Dendritic cell treated with granulocyte-macrophage colony-stimulating factor and Interleukin-4, amounts not matched to agents 40 ng/mL and 50 ng/mL, for 4 days (primary cell): ENCODE data around the gene LPCAT2.

ENCODE experiments used
- H3K27ac Mint-ChIP-seq: one replicate; pipeline ENCODE4 v1.8.0; 2022; ENCODE audit warnings: mild to moderate bottlenecking, mixed read lengths
- H3K27me3 Mint-ChIP-seq: one replicate; pipeline ENCODE4 v1.8.0; 2022; ENCODE audit warnings: mild to moderate bottlenecking, mixed read lengths
- H3K36me3 Mint-ChIP-seq: one replicate; pipeline ENCODE4 v1.8.0; 2022; ENCODE audit warnings: low read depth, mixed read lengths
- H3K4me1 Mint-ChIP-seq: one replicate; pipeline ENCODE4 v1.8.0; 2022; ENCODE audit warnings: low read depth, mixed read lengths
- H3K4me3 Mint-ChIP-seq: one replicate; pipeline ENCODE4 v1.8.0; 2022; ENCODE audit warnings: mild to moderate bottlenecking, moderate library complexity, mixed read lengths
- H3K9me3 Mint-ChIP-seq: one replicate; pipeline ENCODE4 v1.8.0; 2022; ENCODE audit warnings: mixed read lengths
- intact Hi-C: fragments of 100-400 bp; cut with micrococcal nuclease; formaldehyde crosslinking; loops from one replicate; pipeline ENCODE4 v1.15.0; 2022

Gene LPCAT2

DNA sequence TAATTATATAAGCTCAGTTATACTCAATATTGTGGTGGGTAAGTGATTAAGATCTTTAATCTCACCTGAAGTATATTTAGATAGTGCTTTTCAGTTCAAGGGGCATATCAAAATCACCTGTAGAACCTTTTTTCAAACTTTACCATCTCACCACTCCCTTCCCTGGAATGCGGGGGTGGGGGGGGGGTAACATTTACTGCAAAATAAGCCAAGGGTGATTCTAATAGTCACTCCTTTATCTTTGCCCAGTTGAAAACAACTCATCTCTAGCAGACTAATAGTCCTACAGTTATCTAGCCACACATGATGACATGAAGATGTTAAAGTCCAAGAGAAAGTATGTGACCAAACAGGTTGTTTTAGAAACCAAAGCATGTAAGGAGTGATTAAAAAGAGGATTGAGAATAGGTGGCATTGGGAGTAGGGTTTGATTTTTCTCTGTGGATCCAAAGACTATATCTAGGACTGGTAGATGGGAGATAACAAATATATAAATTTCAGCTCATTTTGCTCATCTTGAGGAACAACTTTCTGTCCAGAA, 21.5 kb downstream of the LPCAT2 start:
- H3K27me3 Mint-ChIP-seq, result no peaks in the 10 kb centered on the region

DNA sequence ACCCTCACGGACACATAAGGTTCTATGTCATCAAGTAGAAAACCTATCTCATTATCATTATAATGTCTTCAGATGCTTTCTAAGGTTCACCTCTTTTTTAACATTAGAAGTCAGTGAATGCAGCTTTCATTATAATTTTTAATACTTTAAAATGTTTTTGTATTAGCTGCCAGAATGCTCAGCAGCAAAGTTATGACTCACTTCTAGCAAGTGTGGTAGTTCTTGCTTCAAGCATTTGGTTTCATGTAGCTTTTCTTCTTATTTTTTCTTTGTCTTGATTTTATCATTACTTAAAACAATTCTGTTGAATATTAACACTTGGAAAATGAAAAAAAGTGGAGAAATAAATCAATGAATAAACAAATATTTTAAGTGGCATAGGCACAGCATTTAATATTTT, 23.4 kb downstream of the LPCAT2 start:
- Mint-ChIP-seq H3K4me3 (no peak overlapping the region), H3K9me3 (no peaks in the 10 kb centered on the region), H3K36me3 (peaks cover 44% of the 10 kb centered on the region), H3K27me3 (no peaks in the 10 kb centered on the region), H3K4me1 (peaks cover 15% of the 10 kb centered on the region), H3K27ac (no peak overlapping the region)
- intact Hi-C loops, result no loop called here

More for the DNA sequence above, 21.5 kb downstream of the LPCAT2 start:
- Mint-ChIP-seq H3K36me3 (peaks cover 39% of the 10 kb centered on the region), H3K27ac (no peak overlapping the region), H3K9me3 (no peaks in the 10 kb centered on the region), H3K4me1 (peaks cover 9% of the 10 kb centered on the region), H3K4me3 (no peak overlapping the region)
- intact Hi-C loops, result no loop called here

DNA sequence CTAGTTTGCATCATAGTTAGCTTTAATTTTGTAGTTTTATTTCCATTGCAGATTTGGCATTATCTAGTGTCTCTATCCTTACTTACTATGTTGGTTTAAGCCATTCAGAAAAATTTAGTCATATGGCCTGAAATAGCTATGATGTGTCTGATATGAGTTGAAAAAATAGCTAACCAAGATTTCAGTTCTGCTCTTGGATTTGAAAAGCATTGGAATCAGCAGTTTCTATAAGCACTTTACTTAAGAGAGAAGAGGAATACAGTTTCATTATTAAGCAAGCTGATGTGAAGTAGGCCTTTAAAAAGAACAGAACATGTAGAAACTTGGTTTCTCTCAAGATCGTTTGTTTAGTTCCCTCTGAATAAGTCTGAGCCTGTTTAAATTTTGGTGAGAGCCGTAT, 25.9 kb downstream of the LPCAT2 start:
- Mint-ChIP-seq H3K36me3 (peaks cover 41% of the 10 kb centered on the region), H3K27ac (peak overlapping the region; percentile 79), H3K4me1 (peaks cover 30% of the 10 kb centered on the region), H3K4me3 (no peak overlapping the region), H3K9me3 (no peaks in the 10 kb centered on the region), H3K27me3 (no peaks in the 10 kb centered on the region)
- intact Hi-C loops, result loop anchor here (2.0 kb wide), 1 partner anchor 26 kb away; the partner anchor contains the start of gene LPCAT2

DNA sequence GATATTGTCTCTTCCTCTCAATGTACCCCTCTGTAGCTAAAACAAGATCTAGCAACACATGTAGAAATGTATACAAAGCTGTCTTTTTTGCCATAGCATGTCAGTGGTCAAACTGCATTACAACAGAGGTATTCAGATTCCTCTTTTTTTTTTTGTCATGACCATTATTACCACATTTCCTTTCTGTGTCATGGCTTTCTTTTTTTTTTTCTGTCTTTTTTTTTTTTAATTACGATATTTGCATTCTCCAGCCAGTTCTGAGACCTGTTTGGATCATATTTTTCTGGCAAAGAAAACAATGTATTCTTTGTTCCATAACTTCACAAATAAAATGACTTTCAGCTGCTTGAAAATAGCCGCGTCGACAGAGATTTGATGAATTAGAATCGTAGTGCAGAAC, 30.2 kb downstream of the LPCAT2 start:
- Mint-ChIP-seq H3K4me1 (peaks cover 30% of the 10 kb centered on the region), H3K4me3 (no peak overlapping the region), H3K27me3 (no peaks in the 10 kb centered on the region), H3K9me3 (no peaks in the 10 kb centered on the region), H3K27ac (peak overlapping the region; percentile 27), H3K36me3 (peaks cover 21% of the 10 kb centered on the region)
- intact Hi-C loops, result no loop called here

DNA sequence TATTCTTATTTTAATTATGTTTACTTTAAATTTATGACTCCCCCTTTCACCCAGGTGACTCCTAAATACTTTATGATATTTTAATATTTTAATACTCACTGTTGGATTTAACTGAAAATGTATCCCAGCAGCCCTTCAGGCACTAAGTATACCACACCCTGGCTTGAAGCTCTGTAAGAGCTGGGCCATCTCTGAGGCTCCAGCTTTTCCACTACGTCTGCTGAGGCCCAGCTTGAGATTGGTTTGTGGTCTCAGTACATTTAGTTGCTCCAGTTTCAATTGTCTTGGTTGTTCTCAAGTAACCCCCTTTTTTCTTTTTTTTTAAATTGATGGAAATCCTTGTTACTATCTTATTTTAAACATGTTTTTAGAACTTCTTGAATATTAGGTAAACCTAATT, 30.6 kb downstream of the LPCAT2 start:
- intact Hi-C loops, result no loop called here
- no peak overlapping the region for H3K4me3 Mint-ChIP-seq
- no peaks in the 10 kb centered on the region for H3K27me3 Mint-ChIP-seq
- no peaks in the 10 kb centered on the region for H3K9me3 Mint-ChIP-seq
- no peak overlapping the region for H3K27ac Mint-ChIP-seq
- H3K36me3 Mint-ChIP-seq, result peaks cover 21% of the 10 kb centered on the region
- peaks cover 28% of the 10 kb centered on the region for H3K4me1 Mint-ChIP-seq

DNA sequence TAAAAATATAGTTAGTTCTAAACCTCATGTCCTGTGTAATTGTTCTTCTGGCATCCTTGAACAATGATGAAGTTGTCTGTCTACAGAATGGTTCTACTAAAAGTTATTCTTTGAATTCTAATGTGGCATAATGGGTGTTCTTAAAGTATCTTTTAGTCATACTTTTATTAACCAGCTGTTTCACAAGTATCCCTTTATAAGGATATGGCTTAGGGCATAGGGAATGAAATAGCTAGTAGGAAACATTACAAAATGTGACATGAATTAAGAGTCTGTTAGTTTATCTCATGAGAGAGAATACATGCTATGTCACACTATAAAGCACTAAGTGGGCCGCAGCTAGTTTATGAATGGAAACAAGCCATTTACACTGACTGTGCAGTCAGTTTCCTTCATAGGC, 31.3 kb downstream of the LPCAT2 start:
- no peak overlapping the region for H3K4me3 Mint-ChIP-seq
- H3K9me3 Mint-ChIP-seq, result no peaks in the 10 kb centered on the region
- peaks cover 22% of the 10 kb centered on the region for H3K4me1 Mint-ChIP-seq
- H3K27me3 Mint-ChIP-seq, result no peaks in the 10 kb centered on the region
- intact Hi-C loops, result loop anchor here (5.0 kb wide), 1 partner anchor 162 kb away; no protein-coding TSS in a partner anchor
- no peak overlapping the region for H3K27ac Mint-ChIP-seq
- peaks cover 21% of the 10 kb centered on the region for H3K36me3 Mint-ChIP-seq

DNA sequence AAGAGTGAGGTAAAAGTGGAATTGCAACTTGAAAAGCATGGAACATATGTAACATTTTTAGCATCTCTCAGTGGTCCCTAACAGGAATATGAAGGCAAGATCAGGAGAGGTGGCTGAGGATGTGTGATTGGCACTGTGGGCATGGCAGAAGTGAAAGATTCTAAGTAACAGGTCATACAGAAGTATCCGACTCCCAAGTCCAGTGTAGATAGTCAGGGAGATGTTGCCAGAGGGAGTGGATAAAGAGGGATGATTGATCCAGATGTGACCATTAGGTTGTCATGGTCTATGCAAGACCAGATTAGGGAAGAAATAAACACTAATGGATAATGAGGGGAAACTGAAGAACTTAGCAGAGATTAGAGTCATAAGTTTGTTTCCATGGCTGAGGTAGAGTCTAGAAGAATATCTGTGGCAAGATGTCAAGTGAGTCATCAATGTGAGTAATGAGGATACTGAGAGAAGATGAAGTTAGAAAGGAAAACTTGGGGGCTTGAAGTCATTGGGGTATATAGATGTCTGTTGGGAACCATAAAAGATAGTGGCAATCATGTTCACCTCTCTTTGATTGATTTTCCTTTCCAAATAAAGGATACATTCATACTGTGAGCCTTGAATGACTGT, 33.7 kb downstream of the LPCAT2 start:
- H3K27ac Mint-ChIP-seq, result no peak overlapping the region
- H3K27me3 Mint-ChIP-seq, result no peaks in the 10 kb centered on the region
- no peak overlapping the region for H3K4me3 Mint-ChIP-seq
- H3K36me3 Mint-ChIP-seq, result peaks cover 7% of the 10 kb centered on the region
- H3K9me3 Mint-ChIP-seq, result no peaks in the 10 kb centered on the region
- H3K4me1 Mint-ChIP-seq, result peaks cover 15% of the 10 kb centered on the region
- intact Hi-C loops, result loop anchor here (1.0 to 5.0 kb wide), 3 partner anchors 47 to 160 kb away; no protein-coding TSS in a partner anchor

DNA sequence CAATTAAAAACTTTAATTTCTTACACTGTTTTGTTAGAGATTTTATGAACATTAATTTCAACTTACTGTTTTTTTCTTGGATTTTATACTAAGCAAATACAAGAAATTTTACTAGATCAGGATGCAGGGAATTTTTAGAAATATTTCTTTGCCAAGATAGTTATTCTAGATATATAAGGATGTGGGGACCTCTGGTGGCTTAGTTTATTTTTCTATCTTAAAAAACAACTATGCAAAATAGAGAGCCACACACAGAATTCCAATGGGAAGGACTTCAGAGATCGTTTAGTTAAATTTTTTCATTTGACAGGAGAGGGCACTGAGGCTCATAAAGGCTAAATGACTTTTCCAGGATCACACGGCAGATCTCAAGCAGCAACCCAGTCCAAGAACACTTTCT, 34.6 kb downstream of the LPCAT2 start:
- Mint-ChIP-seq H3K4me1 (peaks cover 9% of the 10 kb centered on the region), H3K27ac (no peak overlapping the region), H3K27me3 (no peaks in the 10 kb centered on the region), H3K4me3 (no peak overlapping the region), H3K9me3 (no peaks in the 10 kb centered on the region), H3K36me3 (peaks cover 4% of the 10 kb centered on the region)
- intact Hi-C loops, result loop anchor here (1.0 to 5.0 kb wide), 3 partner anchors 48 to 159 kb away; no protein-coding TSS in a partner anchor

DNA sequence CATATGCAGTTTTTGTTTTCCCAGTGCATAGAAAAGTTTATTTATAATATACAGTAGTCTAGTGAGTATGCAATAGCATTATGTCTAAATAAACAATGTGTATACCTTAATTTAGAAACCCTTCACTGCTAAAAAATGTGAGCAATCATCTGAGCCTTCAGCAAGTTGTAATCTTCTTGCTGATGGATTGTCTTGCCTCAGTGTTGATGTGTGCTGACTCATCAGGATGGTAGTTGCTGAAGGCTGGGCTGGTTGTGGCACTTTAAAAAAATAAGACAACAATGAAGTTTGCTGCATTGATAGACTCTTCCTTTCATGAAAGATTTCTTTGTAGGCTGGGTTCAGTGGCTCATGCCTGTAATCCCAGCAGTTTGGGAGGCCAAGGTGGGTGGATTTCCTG, 43.7 kb downstream of the LPCAT2 start:
- Mint-ChIP-seq H3K4me1 (no peaks in the 10 kb centered on the region), H3K36me3 (peaks cover 74% of the 10 kb centered on the region), H3K27ac (no peak overlapping the region), H3K27me3 (no peaks in the 10 kb centered on the region), H3K9me3 (no peaks in the 10 kb centered on the region), H3K4me3 (no peak overlapping the region)
- intact Hi-C loops, result no loop called here

DNA sequence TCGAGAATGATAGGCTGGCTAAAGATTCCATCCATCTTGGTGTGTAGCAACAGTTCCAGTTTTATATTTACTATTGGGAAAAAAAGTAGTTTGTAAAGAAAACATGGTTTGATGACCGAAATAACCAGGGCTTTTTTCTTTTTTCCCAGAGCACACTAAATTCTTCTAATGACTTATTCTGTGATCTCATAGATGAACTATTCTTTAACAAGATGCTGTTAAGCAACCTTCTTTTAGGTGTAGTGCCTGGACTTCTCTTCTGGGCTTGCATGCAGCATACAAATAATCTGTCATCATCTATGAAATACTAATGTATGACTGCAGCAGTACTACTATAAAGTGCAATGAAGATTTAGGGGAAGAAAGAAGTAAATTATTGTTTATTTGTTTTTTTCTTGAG, 46.6 kb downstream of the LPCAT2 start:
- Mint-ChIP-seq H3K27ac (no peak overlapping the region), H3K4me3 (no peak overlapping the region), H3K9me3 (no peaks in the 10 kb centered on the region), H3K4me1 (no peaks in the 10 kb centered on the region), H3K27me3 (no peaks in the 10 kb centered on the region), H3K36me3 (peaks cover 69% of the 10 kb centered on the region)
- intact Hi-C loops, result no loop called here

DNA sequence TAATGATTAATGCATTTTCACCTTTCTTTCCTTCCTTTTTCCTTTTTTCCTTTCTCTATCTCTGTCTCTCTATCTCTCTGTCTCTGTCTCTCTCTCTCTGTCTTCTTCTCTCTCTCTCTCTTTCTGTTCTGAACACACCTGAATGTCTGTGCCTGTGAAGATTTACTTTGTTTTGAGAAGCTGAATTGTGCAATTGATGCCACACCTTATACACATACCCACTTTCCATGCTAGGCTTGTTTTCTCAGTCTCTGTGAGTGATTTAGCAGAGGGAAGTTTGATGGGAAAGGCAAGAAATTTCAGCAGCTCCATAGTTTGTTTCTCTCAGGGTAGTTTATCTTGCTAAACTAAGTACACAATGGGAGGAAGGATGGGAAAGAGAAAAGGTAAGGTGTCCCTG, 48.3 kb downstream of the LPCAT2 start:
- H3K27ac Mint-ChIP-seq, result no peak overlapping the region
- intact Hi-C loops, result no loop called here

DNA sequence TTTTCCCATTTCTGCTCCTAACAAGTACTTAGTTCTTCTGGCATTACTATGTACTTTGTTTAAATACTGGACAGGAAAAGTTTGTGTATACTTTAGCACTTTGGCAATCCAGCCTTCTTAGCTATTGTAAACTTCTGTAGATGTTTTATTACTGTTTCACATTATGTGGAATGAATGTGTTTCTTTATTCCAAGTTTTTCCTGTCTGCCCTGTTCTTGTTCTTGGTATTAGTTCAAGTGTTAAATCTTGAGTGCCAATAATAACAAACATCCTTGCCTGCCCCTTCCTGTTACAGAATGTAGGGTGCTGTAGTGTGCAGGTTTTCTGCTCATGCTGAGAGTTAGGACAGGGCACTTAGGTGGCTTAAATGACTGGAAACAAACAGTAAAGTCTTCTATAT, 50.4 kb downstream of the LPCAT2 start:
- H3K4me1 Mint-ChIP-seq, result peaks cover 20% of the 10 kb centered on the region
- H3K9me3 Mint-ChIP-seq, result no peaks in the 10 kb centered on the region
- intact Hi-C loops, result no loop called here
- H3K27me3 Mint-ChIP-seq, result no peaks in the 10 kb centered on the region
- peaks cover 63% of the 10 kb centered on the region for H3K36me3 Mint-ChIP-seq
- no peak overlapping the region for H3K27ac Mint-ChIP-seq
- H3K4me3 Mint-ChIP-seq, result no peak overlapping the region

More for the DNA sequence above, 48.3 kb downstream of the LPCAT2 start:
- H3K27me3 Mint-ChIP-seq, result no peaks in the 10 kb centered on the region
- H3K4me3 Mint-ChIP-seq, result no peak overlapping the region
- H3K4me1 Mint-ChIP-seq, result peaks cover 4% of the 10 kb centered on the region
- no peaks in the 10 kb centered on the region for H3K9me3 Mint-ChIP-seq
- peaks cover 68% of the 10 kb centered on the region for H3K36me3 Mint-ChIP-seq

DNA sequence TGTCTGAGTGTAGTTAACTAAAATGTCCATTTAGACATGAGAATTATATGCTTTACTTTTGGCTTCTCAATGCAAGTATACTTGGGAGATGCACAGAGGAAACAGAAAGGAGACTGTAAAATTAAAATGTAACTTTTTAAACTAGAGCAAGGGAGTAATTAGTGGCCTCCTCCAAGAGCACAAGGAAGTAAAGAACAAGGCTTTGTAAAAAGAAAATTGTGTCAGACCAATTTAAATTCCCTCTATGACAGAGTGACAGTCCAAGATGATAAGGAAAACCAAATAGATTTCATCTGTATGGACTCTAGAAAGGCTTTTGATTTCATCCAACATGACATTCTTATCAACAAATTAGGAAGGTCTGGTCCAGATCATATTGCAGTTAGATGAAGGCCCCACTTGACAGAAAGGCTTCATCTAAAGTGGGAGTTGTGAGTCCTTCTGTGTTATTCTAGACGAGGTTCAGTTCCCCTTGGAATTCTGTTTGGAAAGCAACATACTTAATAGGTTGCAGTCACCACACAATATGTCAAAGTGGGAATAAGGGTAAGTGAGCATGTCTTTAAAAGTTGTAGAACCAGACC, 51.2 kb downstream of the LPCAT2 start:
- Mint-ChIP-seq H3K9me3 (no peaks in the 10 kb centered on the region), H3K36me3 (peaks cover 55% of the 10 kb centered on the region), H3K4me1 (peaks cover 24% of the 10 kb centered on the region), H3K27ac (no peak overlapping the region), H3K4me3 (no peak overlapping the region), H3K27me3 (no peaks in the 10 kb centered on the region)
- intact Hi-C loops, result no loop called here

DNA sequence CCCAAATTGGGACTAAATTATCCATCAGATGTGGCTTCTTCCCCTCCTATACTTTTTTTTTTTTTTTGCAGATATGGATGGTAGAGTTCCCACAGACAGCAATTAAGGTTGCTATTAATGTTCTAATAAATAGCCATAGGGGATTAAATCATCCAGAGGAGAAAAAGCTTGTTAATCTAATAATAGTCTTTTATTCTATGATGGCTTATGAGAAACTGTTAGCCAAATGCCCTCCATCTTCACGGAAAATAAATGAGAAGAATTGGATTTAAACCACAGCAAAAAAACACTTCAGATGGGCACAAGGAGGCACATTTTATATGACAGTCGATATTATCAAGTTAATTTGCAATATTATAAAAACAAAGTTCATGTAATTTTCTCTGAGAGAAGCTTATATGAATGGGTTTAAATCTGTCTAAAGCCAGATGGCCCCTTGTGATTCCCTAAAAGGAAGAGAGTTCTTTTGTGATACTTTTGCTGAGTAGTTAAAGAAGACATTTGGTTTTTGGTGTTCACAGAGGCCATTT, 52.5 kb downstream of the LPCAT2 start:
- H3K36me3 Mint-ChIP-seq, result peaks cover 42% of the 10 kb centered on the region
- peaks cover 30% of the 10 kb centered on the region for H3K4me1 Mint-ChIP-seq
- intact Hi-C loops, result no loop called here
- H3K4me3 Mint-ChIP-seq, result no peak overlapping the region
- H3K27me3 Mint-ChIP-seq, result no peaks in the 10 kb centered on the region
- H3K27ac Mint-ChIP-seq, result no peak overlapping the region
- no peaks in the 10 kb centered on the region for H3K9me3 Mint-ChIP-seq
